ENCODE data around the gene CELF1. TPM values are rescaled to one million over a fixed set of nuclear protein-coding genes. Genes with fewer than 3 reads are reported as not detected.

The CELF1 gene
- total and polyA plus RNA-seq, 9 of the 15 experiments (the other 6 are each of a cell fraction or from before 2014, with no cell fraction given) = 11.3 to 142 (median 77.4) TPM

GRCh38 chr11:47524291-47524874 is 28.5 kb downstream of the CELF1 start:
- intact Hi-C loops (cut with micrococcal nuclease) = no loop called here
- Histone ChIP-seq H3K9ac (ENCODE audit: insufficient read depth in 1 of 2, low read depth in 2 of 2, low read length in 2 of 2) (peak overlapping the region; percentile 3 to 83; a peak in 3 of 4 replicates), H3K4me3 (no peak overlapping the region)

More at GRCh38 chr11:47524291-47524874, 28.5 kb downstream of the CELF1 start:
- in situ Hi-C loops (cut with MboI) = no loop called here
- WGBS (ENCODE audit: insufficient coverage, low coverage, missing lambda C conversion rate) = 42% methylated on average over 9 of the region's 9 CpGs
- FAIRE-seq (peak; percentile 67), DNase-seq (ENCODE audit: extremely low read depth in 1 of 4, low spot score in 3 of 4) (peak in 1 of 4 experiments; percentile 17), ATAC-seq (peak; percentile 66)
- no peak overlapping the region for H2AFZ ChIP-seq (ENCODE audit: low read depth, low read length)
- peaks cover 17% of the 10 kb centered on the region; the same call in 1 of the 3 replicates for H3K36me3 ChIP-seq (ENCODE audit: control insufficient read depth, insufficient read depth, low read length)
- no peaks in the 10 kb centered on the region for H3K27me3 ChIP-seq (ENCODE audit: control insufficient read depth in 2 of 2, insufficient read depth in 2 of 2, low read length in 2 of 2)
- ChIA-PET CTCF (ENCODE audit: low intra/inter-chr PET ratio) (interaction anchor here (0.9 kb wide), 1 partner anchor 213 kb away, joined by 4 read pairs; no protein-coding TSS in a partner anchor), POLR2A (interaction anchor here (0.5 to 3.6 kb wide), 5 partner anchors 8 to 203 kb away, joined by 3 to 19 read pairs (median 5); no protein-coding TSS in a partner anchor)
- no peaks in the 10 kb centered on the region for H3K9me3 ChIP-seq (replicated peaks; ENCODE audit: control insufficient read depth, insufficient read depth, low read depth, low read length)
- H4K20me1 ChIP-seq (replicated peaks; ENCODE audit: control insufficient read depth, insufficient read depth, low read length) = peaks cover 20% of the 10 kb centered on the region
- H3K79me2 ChIP-seq (ENCODE audit: control insufficient read depth, insufficient read depth, low read length) = peaks cover 98% of the 10 kb centered on the region
- peaks cover 14 to 26% of the 10 kb centered on the region in 2 experiments; a peak in 4 of 5 replicates for H3K4me1 ChIP-seq (replicated peaks in 1 of 2; ENCODE audit: control insufficient read depth in 2 of 2, insufficient read depth in 2 of 2, low read length in 2 of 2)
- 0 out of 2 replicates have a peak, but pooled peaks have one; percentile 26 for TF ChIP-seq CXXC5 (CRISPR knock-in tag; IDR thresholded peaks at IDR 0.05)
- TF ChIP-seq FIP1L1 (IDR thresholded peaks at IDR 0.05; ENCODE audit: low read depth, low read length, poor library complexity, severe bottlenecking) = no peak
- TF ChIP-seq ZFP36 (IDR thresholded peaks at IDR 0.05; ENCODE audit: low read depth, low read length, partially characterized antibody) = peak; percentile 11
- TF ChIP-seq BRD9 (IDR thresholded peaks at IDR 0.05; ENCODE audit: low read depth, partially characterized antibody) = peak; percentile 58
- peak; percentile 51; the same call in 1 of the 2 replicates for TF ChIP-seq SMARCA5 (IDR thresholded peaks at IDR 0.05)
- TF ChIP-seq FOXK1 (CRISPR knock-in tag; IDR thresholded peaks at IDR 0.05; ENCODE audit: borderline replicate concordance) = no peak
- TF ChIP-seq SREBF1 (IDR thresholded peaks at IDR 0.05; ENCODE audit: borderline replicate concordance, low read depth, low read length) = no peak
- peak; percentile 76 for TF ChIP-seq HDGF (IDR thresholded peaks at IDR 0.05)
- no peak for TF ChIP-seq ZNF583 (CRISPR knock-in tag; IDR thresholded peaks at IDR 0.05)
- no peak for TF ChIP-seq SRSF1 (IDR thresholded peaks at IDR 0.05; ENCODE audit: low read depth, low read length)
- no peak for TF ChIP-seq GABPB1 (CRISPR knock-in tag; IDR thresholded peaks at IDR 0.05)
- no peak for TF ChIP-seq KLF6 (CRISPR knock-in tag; IDR thresholded peaks at IDR 0.05; ENCODE audit: borderline replicate concordance)
- no peak for TF ChIP-seq CGGBP1 (CRISPR knock-in tag; IDR thresholded peaks at IDR 0.05)
- no peak for TF ChIP-seq CREB1 (IDR thresholded peaks at IDR 0.05)
- TF ChIP-seq CREB1 (CRISPR knock-in tag; IDR thresholded peaks at IDR 0.05) = peak; percentile 31; the same call in 1 of the 2 replicates
- H3K27ac ChIP-seq (ENCODE audit: extremely low read depth, low read depth, low read length) = peak overlapping the region; percentile 73; the same call in 2 of the 3 replicates
- no peaks in the 10 kb centered on the region for H3K9me1 ChIP-seq (ENCODE audit: control insufficient read depth, insufficient read depth, low read length)
- BruUV-seq (replicated peaks) = no TSS peak
- peak overlapping the region; percentile 23 for H3K4me2 ChIP-seq (ENCODE audit: insufficient read depth, low read length)
